H9 (cell line): ENCODE measurements around the gene ALOX5AP. TPM values are rescaled to one million over a fixed set of nuclear protein-coding genes. Genes with fewer than 3 reads are reported as not detected.

Source experiments
- DNase-seq: peaks from one replicate; pipeline ENCODE4 v3.0.0-alpha.2; 2017
- H2AFZ ChIP-seq: one replicate; pipeline ENCODE4 v1.6.1; 2013; ENCODE audit warnings: mild to moderate bottlenecking, low read length, control low read depth, moderate library complexity
- H2AK5ac ChIP-seq: 2 replicates; pipeline ENCODE4 v1.6.1; 2013; ENCODE audit warnings: low read length, control low read depth, mixed read lengths; ENCODE audit not compliant: insufficient read length
- H2BK120ac ChIP-seq: one replicate; pipeline ENCODE4 v1.6.1; 2013; ENCODE audit warnings: low read depth, mild to moderate bottlenecking, low read length, control low read depth, inconsistent platforms; ENCODE audit not compliant: poor library complexity, severe bottlenecking
- H2BK12ac ChIP-seq: 2 replicates; pipeline ENCODE4 v1.6.1; 2013; ENCODE audit warnings: low read length, control low read depth, mixed read lengths, low read depth; ENCODE audit not compliant: insufficient read length
- H2BK15ac ChIP-seq: 2 replicates; pipeline ENCODE4 v1.6.1; 2013; ENCODE audit warnings: low read depth, low read length, control low read depth
- H2BK20ac ChIP-seq: one replicate; pipeline ENCODE4 v1.6.1; 2013; ENCODE audit warnings: low read depth, mild to moderate bottlenecking, low read length, control low read depth, inconsistent platforms; ENCODE audit not compliant: poor library complexity, severe bottlenecking
- H2BK5ac ChIP-seq: 2 replicates; pipeline ENCODE4 v1.6.1; 2013; ENCODE audit warnings: low read length, control low read depth, mixed read lengths; ENCODE audit not compliant: insufficient read length
- H3K14ac ChIP-seq: 2 replicates; pipeline ENCODE4 v1.6.1; 2013; ENCODE audit warnings: low read length, control low read depth; ENCODE audit not compliant: insufficient read depth
- H3K18ac ChIP-seq: 2 replicates; pipeline ENCODE4 v1.6.1; 2013; ENCODE audit warnings: low read depth, mild to moderate bottlenecking, mixed read lengths, low read length, control low read depth; ENCODE audit not compliant: insufficient read length
- H3K23ac ChIP-seq: 2 replicates; pipeline ENCODE4 v1.6.1; 2013; ENCODE audit warnings: low read length, control low read depth, mixed read lengths, low read depth; ENCODE audit not compliant: insufficient read length
- H3K23me2 ChIP-seq: 2 replicates; pipeline ENCODE4 v1.6.1; 2013; ENCODE audit warnings: low read depth, mild to moderate bottlenecking, mixed read lengths, low read length, control low read depth; ENCODE audit not compliant: insufficient read length, poor library complexity, severe bottlenecking
- H3K27ac ChIP-seq: 2 replicates; pipeline ENCODE4 v1.5.1; 2013; ENCODE audit warnings: low read length, control low read depth, mixed read lengths, low read depth; ENCODE audit not compliant: insufficient read length
- H3K27me3 ChIP-seq: 2 replicates; pipeline ENCODE4 v1.6.1; 2013; ENCODE audit warnings: low read length, control low read depth, inconsistent platforms; ENCODE audit not compliant: insufficient read depth
- H3K4ac ChIP-seq: 2 replicates; pipeline ENCODE4 v1.6.1; 2013; ENCODE audit warnings: low read depth, mild to moderate bottlenecking, control low read depth, inconsistent platforms, low read length, moderate library complexity
- H3K4me1 ChIP-seq: 2 replicates; pipeline ENCODE4 v1.6.1; 2013; ENCODE audit warnings: low read length, control low read depth, inconsistent platforms; ENCODE audit not compliant: insufficient read depth
- H3K4me2 ChIP-seq: 2 replicates; pipeline ENCODE4 v1.6.1; 2013; ENCODE audit warnings: low read length, control low read depth, mixed read lengths; ENCODE audit not compliant: insufficient read length, insufficient read depth
- H3K56ac ChIP-seq: 2 replicates; pipeline ENCODE4 v1.6.1; 2013; ENCODE audit warnings: low read depth, mild to moderate bottlenecking, mixed read lengths, low read length, control low read depth; ENCODE audit not compliant: insufficient read length
- H3K79me1 ChIP-seq: 2 replicates; pipeline ENCODE4 v1.6.1; 2013; ENCODE audit warnings: low read depth, mild to moderate bottlenecking, moderate library complexity, low read length, control low read depth, inconsistent platforms; ENCODE audit not compliant: insufficient read depth, poor library complexity, severe bottlenecking
- H3K79me2 ChIP-seq: 2 replicates; pipeline ENCODE4 v1.6.1; 2013; ENCODE audit warnings: low read length, control low read depth, inconsistent platforms; ENCODE audit not compliant: insufficient read depth
- H3K9ac ChIP-seq: 2 replicates; pipeline ENCODE4 v1.6.1; 2013; ENCODE audit warnings: low read length, control low read depth, mixed read lengths; ENCODE audit not compliant: insufficient read length; ENCODE audit errors: extremely low read depth
- H3K9me3 ChIP-seq: one replicate; pipeline ENCODE4 v1.6.1; 2013; ENCODE audit warnings: low read depth, low read length, inconsistent platforms; ENCODE audit not compliant: control insufficient read depth
- H3T11ph ChIP-seq: one replicate; pipeline ENCODE4 v1.6.1; 2013; ENCODE audit warnings: mild to moderate bottlenecking, low read length, control low read depth, inconsistent platforms
- H4K20me1 ChIP-seq: one replicate; pipeline ENCODE4 v1.6.1; 2013; ENCODE audit not compliant: control insufficient read depth, insufficient read length, insufficient read depth
- H4K5ac ChIP-seq: 2 replicates; pipeline ENCODE4 v1.6.1; 2013; ENCODE audit warnings: low read depth, mild to moderate bottlenecking, mixed read lengths, low read length, control low read depth; ENCODE audit not compliant: insufficient read length
- H4K8ac ChIP-seq: replicated peaks from 2 replicates; pipeline ENCODE4 v1.6.1; 2013; ENCODE audit warnings: low read length, control low read depth, mixed read lengths, low read depth; ENCODE audit not compliant: insufficient read length
- H4K91ac ChIP-seq: 2 replicates; pipeline ENCODE4 v1.6.1; 2013; ENCODE audit warnings: low read depth, mild to moderate bottlenecking, moderate library complexity, mixed read lengths, low read length, control low read depth; ENCODE audit not compliant: insufficient read length
- H3K27ac Mint-ChIP-seq, 3 experiments: 2 replicates in 2 of 3; 3 replicates in 1 of 3; pipeline ENCODE4 v1.8.0; 2020 to 2021; ENCODE audit warnings: mixed read lengths in 3 of 3, mild to moderate bottlenecking in 1 of 3, moderate library complexity in 1 of 3
- H3K27me3 Mint-ChIP-seq: 2 replicates; pipeline ENCODE4 v1.8.0; 2021; ENCODE audit warnings: low read depth, mild to moderate bottlenecking, moderate library complexity, mixed read lengths
- H3K36me3 Mint-ChIP-seq, 3 experiments: 2 replicates in 2 of 3; 3 replicates in 1 of 3; pipeline ENCODE4 v1.8.0; 2020 to 2021; ENCODE audit warnings: low read depth in 3 of 3, mixed read lengths in 3 of 3; ENCODE audit not compliant: insufficient read depth in 1 of 3
- H3K4me1 Mint-ChIP-seq, 2 experiments: 2 replicates each; pipeline ENCODE4 v1.8.0; 2020; ENCODE audit warnings: mixed read lengths in 2 of 2
- H3K4me3 Mint-ChIP-seq, 2 experiments: 2 replicates in 1 of 2; 3 replicates in 1 of 2; pipeline ENCODE4 v1.8.0; 2020 to 2021; ENCODE audit warnings: mild to moderate bottlenecking in 2 of 2, mixed read lengths in 2 of 2, moderate library complexity in 1 of 2
- H3K9me3 Mint-ChIP-seq, 2 experiments: 2 replicates in 1 of 2; 3 replicates in 1 of 2; pipeline ENCODE4 v1.8.0; 2020; ENCODE audit warnings: mild to moderate bottlenecking in 2 of 2, mixed read lengths in 2 of 2, moderate library complexity in 1 of 2
- CTCF ChIP-seq: fragments of 200-600 bp; sonication (generic); conservative IDR thresholded peaks from 3 replicates; pipeline ENCODE4 v1.8.0; 2021; ENCODE audit warnings: antibody characterized with exemption, mild to moderate bottlenecking
- WGBS: extraction: QIAGEN DNeasy Blood & Tissue Kit; methylation state at CpG from one replicate; pipeline ENCODE4 v1.1.7; 2013; ENCODE audit warnings: missing lambda C conversion rate, low lambda C conversion rate, mixed read lengths; ENCODE audit not compliant: insufficient read length; ENCODE audit errors: extremely low coverage; 5-methylcytosine and 5-hydroxymethylcytosine counted together
- total RNA-seq: library from RNA; stranded (reverse); gene quantifications from 2 replicates; pipeline ENCODE4 v1.2.1, GENCODE V29; 2021

Gene ALOX5AP
- total RNA-seq, 1 experiment from 2014 or later, result not detected

DNA sequence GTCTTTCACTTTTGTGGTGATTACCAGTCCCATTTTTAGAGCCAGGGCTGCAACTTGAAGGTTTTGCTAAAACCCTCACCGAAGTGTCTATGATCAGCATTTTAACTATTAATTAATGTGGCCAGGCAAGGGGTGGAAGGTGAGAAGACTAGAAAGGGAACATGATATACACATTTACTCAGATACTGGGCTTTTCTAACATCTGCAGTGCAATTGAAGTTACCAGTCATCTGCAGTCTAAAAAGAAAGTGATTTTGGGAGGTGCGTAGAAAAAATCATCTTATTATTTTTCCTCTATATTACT lies 481 bp downstream of the ALOX5AP start:
- no peak for TF ChIP-seq CTCF
- no peaks in the 10 kb centered on the region for H3K23me2 ChIP-seq

More for the DNA sequence above, 481 bp downstream of the ALOX5AP start:
- Histone ChIP-seq H4K20me1 (no peaks in the 10 kb centered on the region), H3K4me2 (no peak overlapping the region), H2BK20ac (no peak overlapping the region), H2BK120ac (no peak overlapping the region), H4K5ac (no peak overlapping the region), H4K8ac (no peak overlapping the region), H3K79me2 (no peaks in the 10 kb centered on the region), H2AK5ac (no peak overlapping the region), H3K4me1 (no peaks in the 10 kb centered on the region), H3K79me1 (no peaks in the 10 kb centered on the region), H2BK15ac (no peak overlapping the region), H3T11ph (no peak overlapping the region), H3K18ac (no peak overlapping the region), H3K9ac (no peak overlapping the region), H2AFZ (no peak overlapping the region), H4K91ac (no peak overlapping the region), H2BK5ac (no peak overlapping the region), H3K4ac (no peak overlapping the region), H2BK12ac (no peak overlapping the region), H3K14ac (no peak overlapping the region), H3K27me3 (no peaks in the 10 kb centered on the region), H3K23ac (no peak overlapping the region), H3K9me3 (no peaks in the 10 kb centered on the region), H3K56ac (no peak overlapping the region), H3K27ac (no peak overlapping the region)
- Mint-ChIP-seq H3K4me1 (peaks cover 12 to 21% of the 10 kb centered on the region in 2 experiments), H3K9me3 (no peaks in the 10 kb centered on the region), H3K4me3 (no peak overlapping the region), H3K36me3 (no peaks in the 10 kb centered on the region), H3K27ac (no peak overlapping the region), H3K27me3 (no peaks in the 10 kb centered on the region; the same call in 1 of the 2 replicates)
- WGBS, result no CpG with 5 or more reads among the region's 2 CpGs
- no peak for DNase-seq
